Transverse colon (tissue), 4 donors: ENCODE measurements around the gene RXFP1. TPM values are rescaled to one million over a fixed set of nuclear protein-coding genes. Genes with fewer than 3 reads are reported as not detected.

Experiments used
- DNase-seq: peaks from one replicate; pipeline ENCODE4 v3.0.0-alpha.2; 2019
- H3K27ac ChIP-seq, 4 donors: fragments of 200-600 bp; sonication (generic); 2 replicates each; pipeline ENCODE4 v1.5.1; 2016 to 2018; ENCODE audit warnings: inconsistent platforms in 4 of 4
- H3K27me3 ChIP-seq: fragments of 200-600 bp; sonication (generic); 2 replicates; pipeline ENCODE4 v1.5.1; 2017; ENCODE audit warnings: inconsistent platforms
- H3K36me3 ChIP-seq, 4 donors: fragments of 200-600 bp; sonication (generic); 2 replicates each; pipeline ENCODE4 v1.5.1; 2017 to 2019; ENCODE audit warnings: inconsistent platforms in 4 of 4
- H3K4me1 ChIP-seq, 4 donors: fragments of 200-600 bp; sonication (generic); 2 replicates each; pipeline ENCODE4 v1.5.1; 2017 to 2020; ENCODE audit warnings: inconsistent platforms in 4 of 4
- H3K4me3 ChIP-seq, 4 donors: fragments of 200-600 bp; sonication (generic); 1 replicate in 1 of 4; 2 replicates in 3 of 4; pipeline versions ENCODE4 v1.5.1 to v1.6.1; 2017 to 2019; ENCODE audit warnings: inconsistent platforms in 4 of 4
- H3K9me3 ChIP-seq, 2 donors: fragments of 200-600 bp; sonication (generic); 2 replicates each; pipeline ENCODE4 v1.5.1; 2017 to 2019; ENCODE audit warnings: inconsistent platforms in 2 of 2
- EP300 ChIP-seq: sonication (generic); formaldehyde crosslinking; IDR thresholded peaks from one replicate; pipeline ENCODE4 v1.6.1; 2017; ENCODE audit warnings: antibody characterized with exemption, low read depth
- POLR2A ChIP-seq: fragments of 450-650 bp; IDR thresholded peaks from one replicate; pipeline ENCODE4 v1.6.1; 2016; ENCODE audit warnings: antibody characterized with exemption, mild to moderate bottlenecking, moderate library complexity
- POLR2AphosphoS5 ChIP-seq, 3 donors: sonication (generic); formaldehyde crosslinking; IDR thresholded peaks; one replicate each; pipeline ENCODE4 v1.6.1; 2016; ENCODE audit warnings: antibody characterized with exemption in 3 of 3
- WGBS, 2 donors: methylation state at CpG; one replicate each; pipeline ENCODE4 v1.1.5; 2018; ENCODE audit warnings: low coverage in 1 of 2; 5-methylcytosine and 5-hydroxymethylcytosine counted together
- in situ Hi-C, 4 donors: fragments of 200-750 bp; cut with MboI; loops; one replicate each; pipeline versions ENCODE4 v1.15.0 to v1.15.1; 2017; ENCODE audit warnings: low sequenced_read_pairs in 3 of 4, low pct_ligation_motif_present in 1 of 4, low pct_unique_long_range_greater_than_20kb in 1 of 4
- intact Hi-C: fragments of 100-400 bp; cut with DNase I; formaldehyde crosslinking; loops from one replicate; pipeline ENCODE4 v1.15.1; 2023; ENCODE audit warnings: low total_unique reads
- total RNA-seq, 4 donors: library from RNA; depleted of rRNA; stranded (reverse); fragments of >200 nt; gene quantifications; one replicate each; pipeline ENCODE4 v1.1.0, GENCODE V29; 2016
- TF ChIP-seq, protein P1 (sequence below), 5 experiments: fragments of 200-600 bp in 3 of 5; fragments of 450-650 bp in 2 of 5; sonication (generic) in 3 of 5; IDR thresholded peaks; 1 replicate in 2 of 5; 2 replicates in 3 of 5; pipeline ENCODE4 v1.5.1; 2016 to 2017; ENCODE audit warnings: antibody characterized with exemption in 5 of 5, inconsistent platforms in 3 of 5, mild to moderate bottlenecking in 2 of 5, moderate library complexity in 1 of 5

RXFP1 gene
- total RNA-seq, 4 donors from 2014 or later: 0.16 TPM; not detected in 3

DNA sequence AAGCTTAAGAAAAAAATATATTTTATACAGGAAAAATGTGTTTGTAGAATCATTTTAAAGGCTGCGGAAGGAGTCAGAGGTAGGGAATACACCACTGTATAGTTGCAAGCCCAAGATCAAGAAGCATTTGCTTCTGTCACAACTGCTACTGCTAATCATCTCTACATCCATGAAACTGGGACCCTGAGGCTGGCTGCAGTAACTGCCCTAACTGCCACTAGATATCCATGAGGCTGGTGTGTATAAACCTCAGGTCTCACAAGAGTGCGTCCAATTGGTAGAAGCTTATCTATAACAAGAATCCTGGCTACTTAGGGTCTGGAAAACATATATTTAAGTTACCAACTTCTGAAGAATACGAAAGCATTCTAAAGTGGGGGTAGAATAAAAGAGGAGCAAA is 69.1 kb downstream of the RXFP1 start:
- Histone ChIP-seq H3K27me3 (no peaks in the 10 kb centered on the region), H3K9me3 (no peaks in the 10 kb centered on the region), H3K4me1 (no peaks in the 10 kb centered on the region), H3K36me3 (no peaks in the 10 kb centered on the region), H3K4me3 (no peak overlapping the region), H3K27ac (no peak overlapping the region)
- no peak for DNase-seq
- WGBS, 2 donors: 75 to 91% methylated on average over 2 to 3 of the region's 3 CpGs
- in situ Hi-C loops (no loop called here), intact Hi-C loops (no loop called here)
- TF ChIP-seq EP300 (no peak), POLR2AphosphoS5 (IDR thresholded peaks at IDR 0.05) (no peak), POLR2A (no peak)
- TF ChIP-seq, protein P1, sequence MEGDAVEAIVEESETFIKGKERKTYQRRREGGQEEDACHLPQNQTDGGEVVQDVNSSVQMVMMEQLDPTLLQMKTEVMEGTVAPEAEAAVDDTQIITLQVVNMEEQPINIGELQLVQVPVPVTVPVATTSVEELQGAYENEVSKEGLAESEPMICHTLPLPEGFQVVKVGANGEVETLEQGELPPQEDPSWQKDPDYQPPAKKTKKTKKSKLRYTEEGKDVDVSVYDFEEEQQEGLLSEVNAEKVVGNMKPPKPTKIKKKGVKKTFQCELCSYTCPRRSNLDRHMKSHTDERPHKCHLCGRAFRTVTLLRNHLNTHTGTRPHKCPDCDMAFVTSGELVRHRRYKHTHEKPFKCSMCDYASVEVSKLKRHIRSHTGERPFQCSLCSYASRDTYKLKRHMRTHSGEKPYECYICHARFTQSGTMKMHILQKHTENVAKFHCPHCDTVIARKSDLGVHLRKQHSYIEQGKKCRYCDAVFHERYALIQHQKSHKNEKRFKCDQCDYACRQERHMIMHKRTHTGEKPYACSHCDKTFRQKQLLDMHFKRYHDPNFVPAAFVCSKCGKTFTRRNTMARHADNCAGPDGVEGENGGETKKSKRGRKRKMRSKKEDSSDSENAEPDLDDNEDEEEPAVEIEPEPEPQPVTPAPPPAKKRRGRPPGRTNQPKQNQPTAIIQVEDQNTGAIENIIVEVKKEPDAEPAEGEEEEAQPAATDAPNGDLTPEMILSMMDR (IDR thresholded peaks at IDR 0.05): no peak

DNA sequence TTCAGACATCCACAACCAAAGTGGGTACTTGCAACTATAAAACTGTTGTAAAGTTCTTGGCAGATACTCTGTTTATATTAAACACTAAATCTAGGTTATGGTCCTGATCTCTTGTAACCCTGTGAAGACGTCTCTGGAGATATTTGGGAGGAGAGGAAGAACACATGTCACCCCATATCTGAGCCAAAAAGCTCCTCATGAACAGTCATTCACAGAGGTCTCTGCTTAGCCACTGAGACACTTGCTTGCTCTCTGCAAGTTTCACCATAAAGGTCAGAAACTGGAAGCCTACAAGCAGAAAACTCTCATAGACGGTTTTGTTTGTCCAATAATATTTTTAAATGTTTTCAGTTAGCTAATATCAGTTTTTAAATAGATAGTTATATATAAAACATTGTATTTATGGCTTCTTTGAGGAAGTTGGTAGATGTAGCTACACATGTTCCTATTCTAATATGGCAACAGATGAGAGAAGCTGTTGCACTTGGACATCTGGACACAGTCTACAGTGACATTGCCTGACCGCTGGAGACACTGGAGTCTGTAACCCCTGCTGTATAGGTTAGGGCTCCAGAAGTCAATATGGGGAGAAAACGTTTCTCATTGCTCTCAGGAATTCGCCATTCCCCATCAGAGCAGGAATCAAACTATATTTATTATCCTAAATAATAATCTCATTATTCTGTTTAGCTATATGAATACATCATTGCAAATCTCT is 76.4 kb downstream of the RXFP1 start:
- H3K36me3 ChIP-seq: no peaks in the 10 kb centered on the region
- H3K27ac ChIP-seq: no peak overlapping the region
- WGBS, 2 donors: 46 to 51% methylated on average over 4 to 5 of the region's 5 CpGs
- no peak overlapping the region for H3K4me3 ChIP-seq
- no peaks in the 10 kb centered on the region for H3K9me3 ChIP-seq
- in situ Hi-C loops: no loop called here
- intact Hi-C loops: no loop called here
- H3K27me3 ChIP-seq: no peaks in the 10 kb centered on the region
- TF ChIP-seq, protein P1 (IDR thresholded peaks at IDR 0.05): no peak
- TF ChIP-seq POLR2AphosphoS5 (IDR thresholded peaks at IDR 0.05) (no peak), EP300 (no peak), POLR2A (no peak)
- DNase-seq: no peak
- no peaks in the 10 kb centered on the region for H3K4me1 ChIP-seq

DNA sequence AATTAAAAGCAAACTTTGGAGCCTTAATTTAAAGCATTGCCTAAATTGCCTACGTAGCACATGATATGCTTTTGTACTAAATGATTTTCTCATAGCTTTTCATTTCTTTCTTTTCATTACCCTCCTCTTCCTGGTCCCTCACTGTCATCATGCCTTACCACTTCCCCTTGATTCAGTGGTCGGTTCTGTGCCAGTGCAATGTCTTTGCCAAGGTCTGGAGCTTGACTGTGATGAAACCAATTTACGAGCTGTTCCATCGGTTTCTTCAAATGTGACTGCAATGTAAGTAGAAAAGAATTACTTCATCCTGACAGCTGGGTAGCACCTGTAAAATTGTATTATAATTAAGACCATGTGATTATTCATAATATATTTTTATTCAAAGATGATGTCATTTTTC is 77.5 kb downstream of the RXFP1 start:
- no peaks in the 10 kb centered on the region for H3K27me3 ChIP-seq
- H3K4me3 ChIP-seq: no peak overlapping the region
- TF ChIP-seq, protein P1 (IDR thresholded peaks at IDR 0.05): no peak
- TF ChIP-seq POLR2AphosphoS5 (IDR thresholded peaks at IDR 0.05) (no peak), EP300 (no peak), POLR2A (no peak)
- H3K27ac ChIP-seq: no peak overlapping the region
- H3K9me3 ChIP-seq: no peaks in the 10 kb centered on the region
- intact Hi-C loops: no loop called here
- no peaks in the 10 kb centered on the region for H3K36me3 ChIP-seq
- in situ Hi-C loops: no loop called here
- WGBS, 2 donors: 59 to 65% methylated on average over 4 of the region's 4 CpGs
- no peaks in the 10 kb centered on the region for H3K4me1 ChIP-seq
- no peak for DNase-seq

DNA sequence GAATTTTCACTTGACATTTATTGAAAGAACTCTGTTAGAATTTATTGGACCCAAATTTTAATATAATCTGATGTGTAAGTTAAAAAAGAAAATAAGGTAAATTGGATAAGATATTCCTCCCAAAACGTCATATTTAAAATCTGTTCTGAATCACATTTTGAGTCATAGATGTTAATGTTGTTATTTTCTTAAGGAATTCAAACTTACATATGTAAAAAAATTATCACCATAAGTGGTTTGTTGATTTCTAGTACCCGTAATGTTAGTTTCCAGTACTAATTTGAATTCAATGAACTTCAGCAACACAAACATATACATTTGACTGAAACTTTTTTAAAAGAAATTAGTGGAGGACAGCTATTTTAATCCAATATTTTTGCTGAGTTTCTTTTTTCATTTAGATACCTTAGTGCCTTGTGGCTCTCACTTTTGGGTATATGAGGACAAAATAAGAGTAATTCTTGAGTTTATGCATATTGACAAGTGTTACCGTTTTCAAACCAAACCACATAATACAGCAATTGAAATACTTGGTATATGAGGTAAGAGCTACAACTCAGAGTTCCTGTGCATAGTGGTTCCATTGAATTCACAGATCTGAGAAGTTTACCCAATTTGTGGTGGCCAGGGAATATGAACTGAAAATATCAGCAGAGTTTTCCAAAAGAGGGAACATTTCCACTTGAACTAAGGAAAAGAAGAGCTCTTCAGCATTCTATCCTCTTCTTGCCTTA is 78.2 kb downstream of the RXFP1 start:
- Histone ChIP-seq H3K9me3 (no peaks in the 10 kb centered on the region), H3K4me1 (no peaks in the 10 kb centered on the region), H3K36me3 (no peaks in the 10 kb centered on the region), H3K27ac (no peak overlapping the region), H3K4me3 (no peak overlapping the region), H3K27me3 (no peaks in the 10 kb centered on the region)
- 62 to 70% methylated on average over 3 of the region's 3 CpGs for WGBS, 2 donors
- no peak for DNase-seq
- TF ChIP-seq, protein P1 (IDR thresholded peaks at IDR 0.05): no peak
- TF ChIP-seq POLR2AphosphoS5 (IDR thresholded peaks at IDR 0.05) (no peak), EP300 (no peak), POLR2A (no peak)
- in situ Hi-C loops (loop anchor here in 1 of 4 donors (25.0 kb wide), 1 partner anchor 338 kb away; no protein-coding TSS in a partner anchor), intact Hi-C loops (no loop called here)
